Measurements from ENCODE around the gene HDAC9. TPM values are rescaled to one million over a fixed set of nuclear protein-coding genes. Genes with fewer than 3 reads are reported as not detected.
"Not testable (repeated sequence)": the region's sequence is repeated elsewhere in the genome, so short reads cannot be mapped to it uniquely, and the experiment has no call there.

The HDAC9 gene
- total and polyA plus RNA-seq, 2 experiments from 2014 or later: 3.7 to 9.4 TPM

GRCh38 chr7:18724318-18724717 is 228.8 kb downstream of the HDAC9 start:
- no peaks in the 10 kb centered on the region for H4K20me1 ChIP-seq (ENCODE audit: insufficient read depth, poor library complexity, severe bottlenecking)
- H3K9me2 ChIP-seq (replicated peaks; ENCODE audit: insufficient read depth): no peaks in the 10 kb centered on the region
- DNase-seq (ENCODE audit: low spot score): no peak
- H3K27me3 ChIP-seq: no peaks in the 10 kb centered on the region
- H3K9me3 ChIP-seq (ENCODE audit: low read depth): no peaks in the 10 kb centered on the region
- no peak overlapping the region for H2AFZ ChIP-seq
- no peaks in the 10 kb centered on the region for H3K79me2 ChIP-seq
- H3K36me3 ChIP-seq (replicated peaks; ENCODE audit: insufficient read depth, low read depth): no peaks in the 10 kb centered on the region
- TF ChIP-seq CTCF (IDR thresholded peaks at IDR 0.05; ENCODE audit: poor library complexity) (no peak), EZH2phosphoT487 (IDR thresholded peaks at IDR 0.05; ENCODE audit: low read depth, severe bottlenecking, unreplicated experiment) (no peak), EZH2 (IDR thresholded peaks at IDR 0.05; ENCODE audit: borderline replicate concordance) (no peak)
- no peak overlapping the region for H3K27ac ChIP-seq
- no peak overlapping the region for H3K4me2 ChIP-seq
- no peaks in the 10 kb centered on the region for H3K4me1 ChIP-seq (ENCODE audit: insufficient read depth)
- H3K4me3 ChIP-seq: no peak overlapping the region
- WGBS (ENCODE audit: low lambda C conversion rate, missing lambda C conversion rate): 98% methylated on average over 2 of the region's 2 CpGs

GRCh38 chr7:18727115-18727870 is 231.7 kb downstream of the HDAC9 start:
- H3K4me1 ChIP-seq (ENCODE audit: insufficient read depth): no peaks in the 10 kb centered on the region
- H2AFZ ChIP-seq: no peak overlapping the region
- no peak overlapping the region for H3K27ac ChIP-seq
- no peaks in the 10 kb centered on the region for H3K9me2 ChIP-seq (replicated peaks; ENCODE audit: insufficient read depth)
- WGBS (ENCODE audit: low lambda C conversion rate, missing lambda C conversion rate): 64% methylated on average over 18 of the region's 18 CpGs
- no peak overlapping the region for H3K4me3 ChIP-seq
- no peaks in the 10 kb centered on the region for H3K79me2 ChIP-seq
- no peaks in the 10 kb centered on the region for H3K9me3 ChIP-seq (ENCODE audit: low read depth)
- H3K36me3 ChIP-seq (replicated peaks; ENCODE audit: insufficient read depth, low read depth): no peaks in the 10 kb centered on the region
- no peak overlapping the region for H3K4me2 ChIP-seq
- no peaks in the 10 kb centered on the region for H3K27me3 ChIP-seq
- H4K20me1 ChIP-seq (ENCODE audit: insufficient read depth, poor library complexity, severe bottlenecking): no peaks in the 10 kb centered on the region
- TF ChIP-seq EZH2 (IDR thresholded peaks at IDR 0.05; ENCODE audit: borderline replicate concordance) (no peak), CTCF (IDR thresholded peaks at IDR 0.05; ENCODE audit: poor library complexity) (no peak), EZH2phosphoT487 (IDR thresholded peaks at IDR 0.05; ENCODE audit: low read depth, severe bottlenecking, unreplicated experiment) (no peak)
- DNase-seq (ENCODE audit: low spot score): no peak

- not testable (repeated sequence) for H3K36me3 ChIP-seq (replicated peaks; ENCODE audit: insufficient read depth, low read depth); H3K27ac ChIP-seq; H4K20me1 ChIP-seq (ENCODE audit: insufficient read depth, poor library complexity, severe bottlenecking); H3K79me2 ChIP-seq; H3K4me1 ChIP-seq (ENCODE audit: insufficient read depth); H3K4me2 ChIP-seq; H3K9me3 ChIP-seq (ENCODE audit: low read depth); DNase-seq (ENCODE audit: low spot score); H3K27me3 ChIP-seq; H3K9me2 ChIP-seq (replicated peaks; ENCODE audit: insufficient read depth); H2AFZ ChIP-seq; H3K4me3 ChIP-seq
- 85% methylated on average over 2 of the region's 2 CpGs for WGBS (ENCODE audit: low lambda C conversion rate, missing lambda C conversion rate)
Measured at GRCh38 chr7:18736012-18736411, 240.5 kb downstream of the HDAC9 start.

- Histone ChIP-seq H3K79me2 (no peaks in the 10 kb centered on the region), H3K4me1 (ENCODE audit: insufficient read depth) (no peaks in the 10 kb centered on the region), H4K20me1 (ENCODE audit: insufficient read depth, poor library complexity, severe bottlenecking) (no peaks in the 10 kb centered on the region), H3K4me2 (no peak overlapping the region), H2AFZ (no peak overlapping the region), H3K9me3 (ENCODE audit: low read depth) (no peaks in the 10 kb centered on the region), H3K27ac (no peak overlapping the region), H3K9me2 (replicated peaks; ENCODE audit: insufficient read depth) (no peaks in the 10 kb centered on the region), H3K36me3 (replicated peaks; ENCODE audit: insufficient read depth, low read depth) (no peaks in the 10 kb centered on the region), H3K4me3 (no peak overlapping the region), H3K27me3 (no peaks in the 10 kb centered on the region)
- DNase-seq (ENCODE audit: low spot score): no peak
- no peak for TF ChIP-seq EZH2phosphoT487 (IDR thresholded peaks at IDR 0.05; ENCODE audit: low read depth, severe bottlenecking, unreplicated experiment)
- no peak for TF ChIP-seq CTCF (IDR thresholded peaks at IDR 0.05; ENCODE audit: poor library complexity)
- no peak for TF ChIP-seq EZH2 (IDR thresholded peaks at IDR 0.05; ENCODE audit: borderline replicate concordance)
Measured at GRCh38 chr7:18740579-18740988, 245.0 kb downstream of the HDAC9 start.

Data from hepatocyte (in vitro differentiated cells).